Amygdala (tissue), 56 donors: Measurements from ENCODE around the gene PTGIR.
A peak's percentile ranks its signal among the peaks of the same experiment; 100 is the strongest.
"Not testable (repeated sequence)": the region's sequence is repeated elsewhere in the genome, so short reads cannot be mapped to it uniquely, and the experiment has no call there.

Experiments
- DNase-seq, 56 donors: peaks; one replicate each; lab custom pipeline; 2025; lab: John Stamatoyannopoulos, UW

PTGIR gene

DNA sequence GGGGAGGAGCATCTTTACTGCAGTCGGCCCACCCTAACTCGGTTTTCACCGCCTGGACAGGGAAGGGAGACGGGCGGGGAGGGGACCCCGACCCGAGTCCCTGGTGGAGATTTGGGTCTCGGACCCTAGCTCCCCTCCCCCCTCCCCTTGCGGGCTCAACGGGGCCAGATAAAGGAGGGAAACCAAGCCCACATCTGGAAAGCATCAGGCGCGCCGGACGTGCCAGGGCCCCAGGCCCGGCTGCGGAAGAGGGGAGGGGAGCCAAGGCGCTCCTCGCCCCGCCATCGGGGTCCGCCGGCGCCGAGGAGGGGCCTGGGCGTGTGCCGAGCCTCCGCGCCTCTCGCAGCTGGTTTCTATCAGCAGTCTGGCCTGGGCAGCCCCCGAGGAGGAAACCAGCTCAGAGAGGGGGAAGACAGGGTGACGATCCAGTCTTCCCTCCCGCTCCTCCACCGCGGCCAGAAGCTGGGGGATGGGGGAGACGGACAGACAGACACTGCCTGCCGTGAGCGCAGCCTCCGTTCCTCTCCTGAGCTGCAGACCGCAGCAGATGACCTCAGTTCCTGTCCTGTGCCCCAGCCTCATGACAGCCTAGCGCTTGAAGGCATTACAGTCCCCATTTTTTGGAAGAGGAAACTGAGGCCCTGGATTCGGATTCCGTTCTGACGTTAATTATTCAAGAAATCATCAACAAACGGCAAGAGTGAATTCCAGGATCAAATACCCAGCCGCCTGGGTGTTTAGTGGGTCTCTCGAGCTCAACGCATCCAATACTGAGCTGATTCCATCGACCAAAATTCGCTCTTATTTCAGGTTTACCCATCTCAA is 14.7 kb upstream of the PTGIR start:
- DNase-seq = peak in 8 of 56 donors; percentile 14 to 67 (median 38)

DNA sequence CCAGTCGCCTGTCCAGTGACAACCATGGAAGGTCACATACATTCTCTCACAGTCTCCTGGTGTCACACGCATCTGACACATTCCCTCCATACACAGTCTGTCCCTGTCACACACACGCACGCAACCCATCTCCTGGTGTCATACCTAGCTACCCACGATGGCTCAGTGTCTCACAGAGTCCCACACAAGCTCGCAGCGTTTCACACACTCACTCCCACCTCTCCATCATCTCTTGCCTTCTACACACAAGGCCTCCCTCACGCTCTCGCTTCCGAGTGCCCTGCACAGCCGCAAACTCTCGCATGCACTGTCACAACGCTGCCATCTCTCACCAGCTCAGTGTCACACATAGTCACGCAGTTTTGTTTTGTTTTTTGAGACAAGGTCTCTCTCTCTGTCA is 12.3 kb upstream of the PTGIR start:
- DNase-seq = peak in 6 of 56 donors; percentile 7 to 30 (median 18)

DNA sequence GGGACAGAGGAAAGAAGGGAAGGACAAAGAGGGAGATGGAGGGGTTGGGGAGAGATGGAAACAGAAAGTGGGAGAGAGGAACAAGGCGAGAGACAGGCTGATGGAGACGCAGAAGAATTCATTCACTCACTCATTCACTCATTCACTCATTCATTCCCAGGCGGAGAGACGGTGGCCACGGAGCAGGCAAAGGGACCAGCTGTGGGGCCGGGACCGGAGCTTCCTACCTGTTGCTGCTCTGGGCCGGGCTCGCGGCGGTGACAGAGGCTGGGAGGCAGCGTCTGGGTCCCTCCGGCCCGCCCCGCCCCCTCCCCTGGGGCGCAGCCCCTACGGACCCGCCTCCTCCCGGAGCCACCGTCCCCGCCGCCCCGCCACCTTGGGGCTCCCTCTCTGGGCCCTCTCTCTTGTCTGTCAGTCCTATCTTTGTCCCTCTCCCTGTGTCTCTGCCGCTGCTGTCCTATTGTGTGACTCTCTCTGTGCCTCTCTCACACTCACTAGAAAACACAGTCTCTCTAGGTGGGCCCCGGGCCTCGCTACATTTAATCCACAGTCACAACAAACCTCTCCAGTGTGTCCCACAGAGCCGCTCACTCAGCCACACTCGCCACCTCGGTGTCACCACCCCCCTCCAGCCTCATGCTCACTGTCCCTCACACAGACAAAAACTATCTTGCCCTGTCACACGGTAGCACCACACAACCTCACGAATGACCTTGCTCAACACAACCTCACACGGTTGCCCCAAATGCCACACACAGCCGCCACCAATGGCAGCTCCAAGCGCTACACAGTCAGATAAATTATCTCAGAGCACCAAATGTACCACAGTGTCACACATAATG is 11.3 kb upstream of the PTGIR start, which contains the start of gene GNG8:
Gene GNG8, minus strand, starts transcription at position 283 of the 842 bp plus-strand sequence. CDS start 1,520 bp downstream, outside the sequence.
- DNase-seq = peak in 3 of 56 donors; percentile 16 to 49 (median 46)

DNA sequence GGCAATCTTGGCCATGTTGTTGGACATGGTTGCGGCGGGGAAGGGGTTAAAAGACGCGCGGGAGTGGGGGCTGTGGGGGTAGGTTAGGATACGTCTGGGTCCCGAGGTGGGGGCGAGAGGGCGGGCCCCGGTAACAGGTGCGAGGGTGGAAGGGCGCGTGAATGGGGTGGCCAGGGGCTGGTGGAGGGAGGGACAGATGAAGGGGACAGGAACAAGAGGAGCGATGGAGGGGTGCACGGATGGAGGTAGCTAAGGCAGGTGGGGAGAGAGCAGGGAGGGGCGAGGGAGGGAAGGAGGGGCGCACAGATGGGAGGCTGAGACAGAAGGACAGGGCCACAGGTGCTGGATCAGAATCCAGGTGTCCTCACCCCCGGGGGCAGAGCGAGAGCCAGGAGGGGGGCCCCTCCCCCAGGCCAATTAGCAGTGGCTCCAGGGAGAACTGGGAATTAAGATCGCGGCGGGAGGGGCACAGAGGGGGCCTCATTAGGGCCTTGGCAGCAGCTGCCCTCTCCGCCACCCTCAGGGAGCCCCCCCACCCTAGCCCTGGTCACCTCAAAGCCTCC is 9.8 kb upstream of the PTGIR start:
- DNase-seq = peak in 2 of 56 donors; percentile 47 to 64

DNA sequence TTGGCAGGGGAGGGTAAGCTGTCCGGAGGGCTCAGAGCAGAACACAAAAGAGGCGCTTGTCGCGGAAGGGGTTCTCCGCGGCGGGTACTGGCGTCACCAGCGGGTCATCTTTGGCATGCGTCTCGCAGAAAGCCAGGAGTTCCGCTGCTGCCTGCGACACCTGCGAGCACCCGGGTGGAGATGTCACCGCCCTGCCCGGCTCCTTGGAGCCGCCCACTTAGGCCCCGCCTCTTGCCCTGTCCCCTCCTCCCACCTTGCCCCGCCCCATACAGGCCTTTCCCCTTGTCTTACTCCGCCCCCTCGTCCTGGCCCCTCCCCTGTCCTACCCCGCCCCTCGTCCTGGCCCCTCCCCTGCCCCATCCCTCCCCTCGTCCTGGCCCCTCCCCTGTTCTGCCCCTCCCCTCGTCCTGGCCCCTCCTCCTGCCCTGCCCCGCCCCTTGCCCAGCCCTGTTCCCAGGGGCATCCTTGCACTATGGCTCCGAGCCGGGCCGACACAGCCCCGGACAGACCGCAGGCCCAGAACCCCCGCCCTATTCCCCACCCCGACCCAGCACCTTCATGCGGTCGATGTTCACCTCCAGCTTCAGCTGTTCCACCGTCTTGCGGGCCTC is 9.3 kb upstream of the PTGIR start:
- peak in 53 of 56 donors; percentile 21 to 98 (median 72) for DNase-seq

DNA sequence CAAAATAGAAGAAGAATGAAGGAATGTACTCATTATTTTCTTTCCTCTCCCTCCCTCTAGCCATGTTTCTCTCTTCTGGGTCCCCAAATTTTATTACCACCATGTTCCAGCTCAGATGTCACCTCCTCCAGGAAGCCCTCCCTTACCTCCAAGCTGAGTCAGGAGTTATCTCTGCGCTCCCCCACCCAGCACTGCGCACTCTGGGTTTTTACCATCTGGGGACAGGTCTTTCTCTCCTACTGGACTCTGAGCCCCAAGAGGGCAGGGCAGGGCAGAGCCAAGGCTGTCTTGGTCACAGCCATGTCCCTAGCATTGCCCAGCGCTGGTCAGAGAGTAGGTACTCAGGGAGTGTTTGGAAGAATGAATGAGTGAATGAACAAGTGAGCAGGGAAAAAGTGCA is 8.2 kb upstream of the PTGIR start:
- DNase-seq = no peak

DNA sequence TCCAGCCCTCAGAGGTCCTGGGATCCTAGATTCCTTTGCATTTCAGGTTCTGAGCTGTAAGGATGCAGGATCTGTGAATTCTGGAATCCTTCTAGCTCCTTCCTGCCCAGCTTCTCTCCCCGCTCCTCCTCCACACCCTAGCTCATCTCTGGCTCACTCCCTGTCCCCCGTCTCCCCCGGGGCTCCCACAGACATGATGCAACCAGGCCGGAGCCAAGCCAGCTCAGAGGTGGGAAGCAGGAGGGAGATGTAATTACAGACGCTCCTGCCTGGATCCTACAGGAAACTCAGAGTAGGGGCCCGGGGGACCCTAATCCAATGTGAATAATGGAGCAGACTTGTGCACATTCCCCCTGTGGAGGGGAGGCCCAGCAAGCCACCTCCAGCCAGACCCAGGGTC is 6.6 kb upstream of the PTGIR start:
- DNase-seq = no peak

DNA sequence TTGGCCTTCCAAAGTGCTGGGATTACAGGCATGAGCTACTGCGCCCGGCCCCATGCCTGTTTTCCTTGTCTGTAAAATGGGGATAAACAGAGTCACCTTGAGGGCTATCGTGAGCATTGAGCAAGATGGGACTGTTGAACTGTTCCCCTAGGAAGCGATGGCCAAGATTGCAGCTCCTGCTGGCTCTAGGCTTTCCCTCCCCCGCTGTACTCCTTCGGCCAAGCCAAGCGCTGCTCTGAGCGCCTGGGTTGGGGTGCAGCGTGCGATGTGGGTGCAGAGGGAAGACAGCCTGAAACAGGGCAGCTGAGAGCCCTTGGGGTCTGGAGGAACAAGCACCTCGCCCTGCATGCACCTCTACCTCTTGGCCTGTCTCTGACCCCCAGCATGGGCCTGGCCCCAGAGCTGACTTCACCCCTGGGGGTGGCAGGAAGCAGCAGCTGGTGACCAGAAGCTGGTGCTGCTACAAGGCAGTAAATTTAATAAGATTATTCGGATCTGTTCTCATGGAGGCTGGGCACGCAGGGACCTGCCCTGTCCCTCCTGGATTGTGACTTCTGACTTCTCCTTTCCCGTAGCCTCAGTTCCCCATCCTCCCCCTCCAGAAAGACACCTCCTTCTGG is 5.8 kb upstream of the PTGIR start:
- no peak for DNase-seq

DNA sequence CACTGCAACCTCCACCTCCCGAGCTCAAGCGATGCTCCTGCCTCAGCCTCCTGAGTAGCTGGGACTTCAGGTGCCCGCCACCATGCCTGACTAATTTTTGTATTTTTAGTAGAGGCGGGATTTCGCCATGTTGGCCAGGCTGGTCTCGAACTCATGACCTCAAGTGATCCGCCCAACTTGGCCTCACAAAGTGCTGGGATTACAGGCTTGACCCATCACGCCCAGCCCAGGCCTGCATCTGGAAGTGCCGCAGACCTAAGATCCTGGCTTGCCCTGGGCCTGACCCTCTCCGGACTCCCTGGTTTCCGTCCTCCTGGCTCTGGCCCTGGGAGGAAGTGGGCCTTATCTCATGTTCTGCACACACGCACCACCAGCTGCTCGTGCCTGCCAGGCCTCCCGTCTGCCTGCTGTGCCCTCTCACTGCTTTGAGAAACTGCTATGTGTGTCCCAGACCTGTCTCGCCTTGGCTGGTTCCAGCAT is 4.7 kb upstream of the PTGIR start:
- no peak for DNase-seq

DNA sequence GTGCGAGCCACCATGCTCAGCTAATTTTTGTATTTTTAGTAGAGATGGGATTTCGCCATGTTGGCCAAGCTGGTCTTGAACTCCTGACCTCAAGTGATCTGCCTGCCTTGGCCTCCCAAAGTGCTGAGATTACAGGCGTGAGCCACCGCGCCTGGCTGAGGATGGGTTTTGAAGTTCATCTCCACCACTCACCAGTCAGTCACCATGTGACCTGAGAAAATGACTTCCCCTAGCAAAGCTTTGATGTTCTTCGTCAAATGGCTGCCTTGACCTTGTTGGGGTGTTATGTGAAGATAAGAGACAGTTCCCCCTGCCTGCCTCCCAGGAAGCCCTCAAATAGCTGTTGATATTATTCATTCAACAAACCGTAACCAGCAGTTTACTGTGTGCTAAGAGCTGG is 4.1 kb upstream of the PTGIR start:
- DNase-seq = not testable (repeated sequence)

DNA sequence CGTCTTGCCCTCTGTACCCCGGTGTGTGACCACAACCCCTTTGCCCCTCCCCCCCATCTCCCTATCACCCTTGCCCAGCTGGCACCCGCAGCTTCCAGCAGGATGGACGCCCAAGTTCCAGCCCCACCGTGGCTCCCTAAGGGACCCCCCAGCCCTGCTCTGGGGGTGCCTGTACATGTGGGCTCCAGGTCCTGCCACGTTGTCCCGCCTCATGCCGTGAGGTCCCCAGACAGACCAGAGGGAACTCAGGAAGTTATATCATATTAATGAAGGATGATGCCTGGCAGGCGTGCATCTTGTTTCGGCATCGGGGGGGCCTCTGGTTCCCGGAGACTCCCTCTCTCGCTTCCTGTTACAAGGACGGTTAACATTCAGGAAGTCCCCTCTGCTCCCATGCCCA is 1.6 kb upstream of the PTGIR start:
- DNase-seq = no peak

DNA sequence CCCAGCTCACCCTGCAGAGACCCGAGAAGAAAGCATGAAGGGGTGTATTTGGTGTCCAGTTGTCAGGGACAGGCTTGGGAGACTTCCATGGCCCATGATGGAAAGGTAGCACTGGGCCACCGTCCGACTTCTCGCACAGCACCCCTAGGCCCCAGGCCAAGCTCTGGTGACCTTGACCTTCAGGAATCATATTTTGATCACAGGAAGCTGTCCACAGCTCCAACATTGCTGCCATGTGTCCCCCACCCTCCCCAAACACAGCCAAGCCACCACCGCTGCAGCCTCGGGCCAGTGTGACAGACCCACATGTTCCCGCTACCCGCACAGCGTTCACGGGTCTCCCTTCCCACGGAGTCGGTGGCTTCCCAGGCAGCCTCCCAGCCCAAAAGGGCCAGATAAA is 842 bp upstream of the PTGIR start:
- DNase-seq = no peak

DNA sequence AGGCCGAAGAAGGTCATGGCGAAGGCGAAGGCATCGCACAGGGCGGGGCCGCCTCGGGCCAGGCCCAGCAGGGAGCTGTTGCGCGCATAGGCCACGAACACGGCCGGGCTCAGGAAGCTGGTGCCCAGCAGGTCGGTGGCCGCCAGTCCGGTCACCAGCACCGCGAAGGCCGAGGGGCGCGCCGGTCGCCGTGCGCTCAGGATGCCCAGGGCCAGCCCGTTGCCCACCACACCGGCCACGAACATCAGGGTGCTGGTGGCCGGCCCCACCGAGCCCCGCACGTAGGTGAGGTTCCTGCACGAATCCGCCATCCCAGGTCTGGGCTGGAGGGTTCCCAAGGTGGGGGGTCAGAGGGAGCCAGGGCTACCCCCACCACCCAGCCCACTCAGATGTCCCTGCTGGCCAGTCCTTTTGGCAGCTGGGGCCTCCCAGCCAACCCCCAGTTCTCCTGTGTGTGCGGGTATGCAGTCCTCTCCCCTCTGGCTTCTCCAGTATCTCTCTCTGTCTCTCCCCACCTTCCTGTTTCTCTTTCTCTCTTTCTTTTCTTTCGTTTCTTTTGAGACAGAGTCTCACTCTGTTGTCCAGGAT is 880 bp downstream of the PTGIR start:
- DNase-seq = no peak

DNA sequence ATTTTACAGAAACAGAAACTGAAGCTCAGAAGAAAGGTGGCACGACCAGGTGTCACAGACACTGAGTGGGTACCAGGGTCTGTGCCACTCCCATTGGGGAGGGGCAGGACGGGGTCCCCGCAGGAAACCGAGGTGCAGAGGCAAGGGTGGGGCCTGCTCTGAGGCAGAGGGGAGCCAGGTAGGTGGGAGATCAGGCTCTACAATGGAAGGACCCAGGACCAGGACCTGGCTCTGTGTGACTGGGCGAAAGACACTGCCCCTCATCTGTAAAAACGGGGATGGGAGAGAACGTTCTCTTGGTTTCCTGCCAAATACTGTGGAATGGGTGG is 2.8 kb downstream of the PTGIR start:
- DNase-seq = no peak

DNA sequence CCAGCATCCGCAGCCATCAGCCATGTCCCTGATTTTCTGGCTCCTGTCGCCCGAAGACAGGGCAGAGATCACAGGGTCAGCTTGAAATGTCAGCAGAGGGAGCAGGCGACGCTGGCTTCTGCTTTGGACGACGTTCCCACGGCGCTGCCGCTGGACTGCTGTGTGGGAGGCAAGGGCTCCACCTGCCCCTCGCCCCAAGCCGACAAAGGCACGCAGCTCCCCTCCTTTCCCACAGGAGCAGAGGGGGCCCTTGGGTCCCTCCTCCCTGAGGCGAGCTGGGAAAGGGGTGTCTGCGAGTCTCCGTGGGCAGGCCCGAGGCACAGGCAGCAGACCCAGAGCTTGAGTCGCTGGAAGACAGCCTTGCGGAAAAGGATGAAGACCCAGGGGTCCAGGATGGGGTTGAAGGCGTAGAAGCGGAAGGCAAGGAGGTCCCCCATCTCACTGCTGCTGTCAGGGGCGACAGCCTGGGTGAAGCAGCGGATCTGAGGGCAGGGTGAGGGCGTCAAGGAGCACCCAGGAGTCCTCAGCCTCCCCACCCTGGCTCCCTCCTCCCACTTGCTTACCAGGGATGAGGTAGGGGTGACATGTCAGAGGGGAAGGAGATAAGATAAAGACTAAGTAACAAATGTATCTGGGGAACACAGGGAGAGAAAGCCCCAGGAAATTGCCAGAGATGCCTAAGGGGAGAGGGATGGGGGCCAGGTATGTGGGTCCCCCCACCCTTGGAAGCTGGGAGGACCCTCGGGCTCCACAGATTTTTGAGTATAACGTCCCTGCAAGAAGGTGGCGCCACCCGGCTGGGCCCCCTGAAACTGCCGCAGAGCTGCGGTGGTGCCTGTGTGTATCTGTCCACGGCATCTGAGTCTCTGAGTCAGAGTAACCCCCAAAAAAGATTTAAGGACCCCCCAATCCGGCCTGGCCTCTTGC is 3.4 kb downstream of the PTGIR start:
- DNase-seq = no peak

DNA sequence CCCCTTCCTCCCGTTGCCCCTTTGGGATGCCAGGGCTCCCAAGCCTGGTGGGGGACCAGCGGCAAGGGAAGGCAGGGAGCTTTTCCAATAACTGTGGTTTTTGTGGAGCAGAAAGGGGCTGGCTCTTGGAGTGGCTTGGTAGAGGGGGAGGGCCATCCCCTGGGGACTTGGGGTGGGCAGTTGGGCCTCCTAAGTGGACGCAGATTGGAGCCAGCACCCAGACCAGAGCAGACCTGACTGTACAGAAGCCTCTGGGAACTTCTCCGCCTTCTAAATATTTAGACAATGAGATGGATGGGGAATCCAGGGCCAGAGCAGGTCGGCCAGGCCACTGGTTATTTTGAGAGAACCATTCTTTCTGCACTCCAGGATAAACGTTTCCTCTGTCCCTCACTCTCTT is 4.2 kb downstream of the PTGIR start:
- no peak for DNase-seq

DNA sequence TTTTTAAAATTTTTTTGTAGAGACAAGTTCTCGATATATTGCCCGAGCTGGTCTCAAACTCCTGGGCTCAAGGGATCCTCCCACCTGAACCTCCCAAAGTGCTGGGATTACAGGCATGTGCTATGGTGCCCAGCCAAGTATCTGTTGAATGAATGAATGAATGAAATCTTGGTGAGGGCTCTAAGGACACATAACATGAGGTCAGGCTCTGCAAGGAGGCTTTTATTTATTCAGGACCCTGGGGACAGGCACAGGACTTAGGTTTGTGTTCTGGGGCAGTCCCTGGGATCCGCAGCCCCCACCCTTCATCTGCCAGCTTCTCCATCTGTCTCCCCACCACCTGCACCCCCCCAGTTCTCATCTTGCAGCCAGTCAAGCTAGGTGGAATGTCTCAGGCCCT is 4.6 kb downstream of the PTGIR start:
- no peak for DNase-seq

DNA sequence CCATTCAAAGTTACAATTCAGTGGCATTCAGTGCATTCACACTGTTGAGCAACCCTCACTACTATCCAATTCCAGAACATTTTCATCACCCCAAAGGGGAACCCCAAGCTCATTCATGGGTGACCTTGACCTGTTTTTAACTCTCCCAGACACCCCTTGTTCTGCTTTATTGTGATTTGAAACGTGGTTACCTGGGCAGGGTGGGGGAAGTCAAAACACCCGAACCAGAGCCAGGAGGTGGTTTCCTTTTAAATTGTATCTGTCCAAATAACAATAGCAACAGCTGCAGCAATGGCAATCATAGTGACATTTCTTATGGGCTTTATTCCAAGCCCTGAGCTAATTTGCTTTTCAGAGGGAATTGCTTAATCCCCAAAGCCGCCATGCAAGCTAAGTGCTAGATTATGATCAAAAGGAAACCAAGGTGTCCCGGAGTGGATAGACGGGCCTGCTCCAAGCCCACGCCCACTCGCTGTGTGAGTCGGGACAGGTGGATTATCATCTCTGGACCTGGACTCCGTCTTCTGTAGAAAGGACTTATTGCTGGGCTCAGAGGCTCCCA is 6.1 kb downstream of the PTGIR start:
- no peak for DNase-seq

DNA sequence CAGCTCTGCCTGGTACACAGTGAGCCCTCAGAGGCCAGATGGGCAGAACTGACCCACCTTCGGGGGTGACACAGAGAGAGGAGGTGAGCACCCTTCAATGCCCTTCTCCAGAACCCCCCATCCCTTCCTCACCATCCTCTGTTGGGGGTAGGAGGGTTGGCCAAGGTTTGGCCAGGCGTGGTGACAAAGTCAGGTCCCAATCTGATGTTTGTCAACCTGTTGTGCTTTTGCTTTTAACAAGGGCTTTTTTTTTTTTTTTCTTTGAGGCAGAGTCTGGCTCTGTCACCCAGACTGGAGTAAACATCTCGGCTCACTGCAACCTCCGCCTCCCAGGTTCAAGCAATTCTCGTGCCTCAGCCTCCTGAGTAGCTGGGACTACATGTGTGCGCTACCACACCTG is 7.3 kb downstream of the PTGIR start:
- DNase-seq = no peak
